Hepatocyte (in vitro differentiated cells): Measurements from ENCODE around the gene UTS2R.

Experiments used
- CTCF ChIP-seq: fragments of 200-600 bp; sonication (generic); IDR thresholded peaks from 2 replicates; pipeline ENCODE4 v1.5.1; 2016; ENCODE audit warnings: antibody characterized with exemption, mild to moderate bottlenecking; ENCODE audit not compliant: poor library complexity
- EZH2 ChIP-seq: fragments of 200-600 bp; sonication (generic); IDR thresholded peaks from 2 replicates; pipeline ENCODE4 v1.6.1; 2016; ENCODE audit warnings: antibody characterized with exemption, mild to moderate bottlenecking, borderline replicate concordance

GRCh38 chr17:82400830-82401229 lies 29.3 kb downstream of the UTS2R start:
- TF ChIP-seq CTCF = no peak
- no peak for TF ChIP-seq EZH2
